ENCODE results near the gene XPR1. TPM values are rescaled to one million over a fixed set of nuclear protein-coding genes. Genes with fewer than 3 reads are reported as not detected.

Gene XPR1
- total RNA-seq, 4 donors from 2014 or later, result 15.8 to 26.7 (median 22.8) TPM

DNA sequence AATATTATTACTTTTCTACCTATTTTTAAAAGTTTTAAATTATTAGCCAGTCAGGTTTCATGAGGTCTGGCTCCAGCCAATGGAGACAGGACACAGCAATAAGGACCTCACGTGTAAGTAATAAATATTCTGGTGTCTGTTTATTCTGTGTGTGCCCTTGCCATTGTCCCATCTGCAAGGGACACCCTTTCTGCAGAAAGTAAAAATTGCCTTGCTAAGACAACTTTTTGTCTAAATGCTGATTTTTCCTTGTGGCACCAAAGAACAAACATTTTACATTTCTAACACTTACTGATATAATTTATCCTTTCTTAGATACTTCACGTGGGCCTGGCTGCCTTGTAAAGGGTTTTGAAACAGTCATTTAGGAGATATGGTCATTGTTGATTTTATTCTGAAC lies 43.7 kb upstream of the XPR1 start:
- TF ChIP-seq EP300 (IDR thresholded peaks at IDR 0.05) (no peak), POLR2AphosphoS5 (IDR thresholded peaks at IDR 0.05) (no peak), POLR2A (IDR thresholded peaks at IDR 0.05; ENCODE audit: low read depth) (no peak)
- TF ChIP-seq, protein P1, sequence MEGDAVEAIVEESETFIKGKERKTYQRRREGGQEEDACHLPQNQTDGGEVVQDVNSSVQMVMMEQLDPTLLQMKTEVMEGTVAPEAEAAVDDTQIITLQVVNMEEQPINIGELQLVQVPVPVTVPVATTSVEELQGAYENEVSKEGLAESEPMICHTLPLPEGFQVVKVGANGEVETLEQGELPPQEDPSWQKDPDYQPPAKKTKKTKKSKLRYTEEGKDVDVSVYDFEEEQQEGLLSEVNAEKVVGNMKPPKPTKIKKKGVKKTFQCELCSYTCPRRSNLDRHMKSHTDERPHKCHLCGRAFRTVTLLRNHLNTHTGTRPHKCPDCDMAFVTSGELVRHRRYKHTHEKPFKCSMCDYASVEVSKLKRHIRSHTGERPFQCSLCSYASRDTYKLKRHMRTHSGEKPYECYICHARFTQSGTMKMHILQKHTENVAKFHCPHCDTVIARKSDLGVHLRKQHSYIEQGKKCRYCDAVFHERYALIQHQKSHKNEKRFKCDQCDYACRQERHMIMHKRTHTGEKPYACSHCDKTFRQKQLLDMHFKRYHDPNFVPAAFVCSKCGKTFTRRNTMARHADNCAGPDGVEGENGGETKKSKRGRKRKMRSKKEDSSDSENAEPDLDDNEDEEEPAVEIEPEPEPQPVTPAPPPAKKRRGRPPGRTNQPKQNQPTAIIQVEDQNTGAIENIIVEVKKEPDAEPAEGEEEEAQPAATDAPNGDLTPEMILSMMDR (IDR thresholded peaks at IDR 0.05), result no peak
- 91% methylated on average over 2 of the region's 2 CpGs for WGBS

DNA sequence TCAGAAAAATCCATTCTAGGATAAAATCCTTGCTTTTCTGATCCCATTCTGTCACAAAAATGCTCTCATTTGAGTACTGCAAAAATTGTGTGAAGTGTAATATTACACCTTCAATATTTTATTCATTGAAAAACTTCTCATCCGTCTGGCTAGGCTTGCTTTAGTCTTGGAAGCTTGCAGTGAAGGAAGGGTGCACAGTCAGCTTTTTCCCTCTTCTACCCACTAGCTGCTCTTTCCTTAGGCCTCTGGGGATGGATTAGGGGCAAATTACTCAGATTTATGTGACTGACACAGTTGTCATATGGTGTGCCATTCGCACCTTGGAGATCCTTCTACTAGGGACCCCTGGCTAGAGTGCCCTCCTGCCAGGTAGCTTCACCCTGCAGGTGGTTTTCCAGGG lies 40.9 kb upstream of the XPR1 start:
- intact Hi-C loops (cut with DNase I), result no loop called here
- TF ChIP-seq POLR2A (IDR thresholded peaks at IDR 0.05; ENCODE audit: low read depth), result no peak
- TF ChIP-seq, protein P1 (IDR thresholded peaks at IDR 0.05), result no peak
- TF ChIP-seq EP300 (IDR thresholded peaks at IDR 0.05), result no peak
- no peak for TF ChIP-seq POLR2AphosphoS5 (IDR thresholded peaks at IDR 0.05)
- 89% methylated on average over 2 of the region's 2 CpGs for WGBS

More for the DNA sequence above, 43.7 kb upstream of the XPR1 start:
- Histone ChIP-seq H3K4me1 (peaks cover 0 to 22% (median 8%) of the 10 kb centered on the region in 4 donors), H3K27me3 (no peaks in the 10 kb centered on the region), H3K4me3 (no peak overlapping the region), H3K9me3 (peaks cover 0 to 6% (median 0%) of the 10 kb centered on the region in 4 donors), H3K36me3 (no peaks in the 10 kb centered on the region), H3K27ac (replicated peaks in 1 of 4) (no peak overlapping the region)
- DNase-seq (ENCODE audit: extremely low spot score), result no peak
- intact Hi-C loops (cut with DNase I), result no loop called here

DNA sequence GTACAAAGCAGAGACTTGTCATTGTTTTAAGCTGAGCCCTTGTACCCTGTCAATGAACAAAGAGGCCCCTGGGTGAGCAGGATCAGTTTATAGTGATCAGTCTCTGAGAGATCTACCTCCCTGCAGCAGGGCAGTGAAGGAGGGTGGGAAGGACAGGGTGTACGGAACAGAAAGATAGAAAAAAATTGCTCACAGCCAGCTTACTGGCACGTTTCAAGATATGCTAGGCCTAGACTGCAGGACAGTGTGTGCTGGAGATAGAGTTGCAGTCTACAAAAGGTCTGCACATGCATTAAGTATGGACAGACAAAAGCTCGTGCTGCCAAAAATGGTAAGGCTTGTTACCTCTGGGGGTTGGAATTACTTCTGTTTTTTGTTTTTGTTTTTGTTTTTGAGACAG lies 38.4 kb upstream of the XPR1 start:
- Histone ChIP-seq H3K9me3 (peaks cover 0 to 2% (median 0%) of the 10 kb centered on the region in 4 donors), H3K4me1 (peaks cover 0 to 3% (median under 1%) of the 10 kb centered on the region in 4 donors), H3K27ac (replicated peaks in 1 of 4) (no peak overlapping the region), H3K4me3 (no peak overlapping the region), H3K27me3 (no peaks in the 10 kb centered on the region), H3K36me3 (no peaks in the 10 kb centered on the region)
- 97% methylated on average over 3 of the region's 3 CpGs for WGBS
- TF ChIP-seq POLR2AphosphoS5 (IDR thresholded peaks at IDR 0.05) (no peak), EP300 (IDR thresholded peaks at IDR 0.05) (no peak), POLR2A (IDR thresholded peaks at IDR 0.05; ENCODE audit: low read depth) (no peak)
- TF ChIP-seq, protein P1 (IDR thresholded peaks at IDR 0.05), result no peak
- DNase-seq (ENCODE audit: extremely low spot score), result no peak
- intact Hi-C loops (cut with DNase I), result no loop called here

More for the DNA sequence above, 40.9 kb upstream of the XPR1 start:
- no peak overlapping the region for H3K27ac ChIP-seq (replicated peaks in 1 of 4)
- H3K4me1 ChIP-seq, result peaks cover 2 to 11% (median 3%) of the 10 kb centered on the region in 4 donors
- H3K9me3 ChIP-seq, result peaks cover 0 to 6% (median 0%) of the 10 kb centered on the region in 4 donors
- peak; percentile 72 for DNase-seq (ENCODE audit: extremely low spot score)
- H3K4me3 ChIP-seq, result no peak overlapping the region
- no peaks in the 10 kb centered on the region for H3K36me3 ChIP-seq
- no peaks in the 10 kb centered on the region for H3K27me3 ChIP-seq

DNA sequence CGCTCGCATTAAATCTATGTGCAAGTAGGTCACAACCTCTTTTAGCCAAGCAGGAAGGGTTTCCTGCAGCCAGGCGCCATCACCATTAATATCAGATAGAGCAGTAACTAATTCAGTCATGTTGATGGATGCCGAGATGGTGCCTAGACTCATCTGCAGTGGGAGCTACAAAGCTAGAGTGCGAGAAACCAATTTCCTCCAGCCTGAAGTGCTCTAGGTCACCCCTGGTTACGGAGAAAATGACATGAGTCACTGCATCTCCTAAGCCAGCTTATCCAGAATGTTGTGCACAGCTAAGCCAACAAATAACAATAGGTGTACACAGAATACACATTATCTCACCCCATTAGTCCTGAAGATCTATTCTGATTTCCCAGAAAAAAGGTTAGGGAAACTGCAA lies 37.1 kb upstream of the XPR1 start:
- DNase-seq (ENCODE audit: extremely low spot score), result no peak
- WGBS, result 83% methylated on average over 6 of the region's 6 CpGs
- no peaks in the 10 kb centered on the region for H3K9me3 ChIP-seq
- no peak overlapping the region for H3K4me3 ChIP-seq
- intact Hi-C loops (cut with DNase I), result no loop called here
- no peaks in the 10 kb centered on the region for H3K36me3 ChIP-seq
- H3K27me3 ChIP-seq, result no peaks in the 10 kb centered on the region
- TF ChIP-seq POLR2AphosphoS5 (IDR thresholded peaks at IDR 0.05), result no peak
- no peak for TF ChIP-seq EP300 (IDR thresholded peaks at IDR 0.05)
- no peak for TF ChIP-seq POLR2A (IDR thresholded peaks at IDR 0.05; ENCODE audit: low read depth)
- TF ChIP-seq, protein P1 (IDR thresholded peaks at IDR 0.05), result no peak
- H3K27ac ChIP-seq (replicated peaks in 1 of 4), result no peak overlapping the region
- H3K4me1 ChIP-seq, result peaks cover 0 to 8% (median 2%) of the 10 kb centered on the region in 4 donors

DNA sequence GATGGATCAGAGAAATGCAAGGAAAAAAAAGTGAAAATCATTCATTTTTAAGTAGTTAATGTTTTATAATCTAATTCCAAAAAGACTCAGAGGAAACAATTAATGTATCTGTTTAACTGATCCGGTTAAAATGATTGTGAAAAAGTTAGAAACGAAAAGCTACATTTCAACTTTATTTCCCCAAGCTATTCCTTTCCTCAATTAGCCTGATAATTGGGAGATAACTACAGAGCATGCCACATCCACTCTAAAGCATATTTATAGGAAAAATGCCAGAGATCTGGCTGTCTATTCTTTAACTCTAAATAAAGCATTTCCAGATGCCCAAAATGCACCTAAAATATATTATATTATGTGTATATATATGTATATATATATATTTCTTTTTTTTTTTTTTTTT lies 35.9 kb upstream of the XPR1 start:
- H3K36me3 ChIP-seq, result no peaks in the 10 kb centered on the region
- peaks cover 0 to 8% (median 2%) of the 10 kb centered on the region in 4 donors for H3K4me1 ChIP-seq
- 94% methylated on average over 2 of the region's 2 CpGs for WGBS
- no peaks in the 10 kb centered on the region for H3K27me3 ChIP-seq
- TF ChIP-seq POLR2A (IDR thresholded peaks at IDR 0.05; ENCODE audit: low read depth), result no peak
- TF ChIP-seq EP300 (IDR thresholded peaks at IDR 0.05), result no peak
- TF ChIP-seq, protein P1 (IDR thresholded peaks at IDR 0.05), result no peak
- TF ChIP-seq POLR2AphosphoS5 (IDR thresholded peaks at IDR 0.05), result no peak
- no peak overlapping the region for H3K27ac ChIP-seq (replicated peaks in 1 of 4)
- intact Hi-C loops (cut with DNase I), result no loop called here
- no peak overlapping the region for H3K4me3 ChIP-seq
- H3K9me3 ChIP-seq, result no peaks in the 10 kb centered on the region
- no peak for DNase-seq (ENCODE audit: extremely low spot score)

Data from esophagus muscularis mucosa (tissue), 4 donors.